C4-2B (cell line): ENCODE measurements around the gene ESYT1.

Experiments
- ZFX ChIP-seq: fragments of 450-650 bp; IDR thresholded peaks from 2 replicates; pipeline ENCODE4 v1.6.1; 2017
- TF ChIP-seq, protein P1 (sequence below): fragments of 450-650 bp; conservative IDR thresholded peaks from 2 replicates; pipeline ENCODE4 v1.5.1; 2017; ENCODE audit warnings: mild to moderate bottlenecking

DNA sequence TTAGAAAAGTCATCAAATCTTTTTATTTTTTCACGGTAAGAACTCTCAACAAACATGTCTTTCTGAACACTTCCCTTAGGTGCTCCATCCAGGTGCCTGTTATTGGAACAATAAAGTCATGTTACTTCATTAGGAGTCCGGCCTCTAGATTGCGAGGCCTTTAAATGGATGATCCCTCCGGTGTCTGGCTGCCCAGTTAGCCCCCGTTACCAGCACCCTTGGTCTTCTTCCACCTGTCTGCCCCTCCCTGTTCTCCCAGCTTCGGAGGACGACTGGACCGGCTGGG lies 24.3 kb upstream of the ESYT1 start:
- TF ChIP-seq, protein P1, sequence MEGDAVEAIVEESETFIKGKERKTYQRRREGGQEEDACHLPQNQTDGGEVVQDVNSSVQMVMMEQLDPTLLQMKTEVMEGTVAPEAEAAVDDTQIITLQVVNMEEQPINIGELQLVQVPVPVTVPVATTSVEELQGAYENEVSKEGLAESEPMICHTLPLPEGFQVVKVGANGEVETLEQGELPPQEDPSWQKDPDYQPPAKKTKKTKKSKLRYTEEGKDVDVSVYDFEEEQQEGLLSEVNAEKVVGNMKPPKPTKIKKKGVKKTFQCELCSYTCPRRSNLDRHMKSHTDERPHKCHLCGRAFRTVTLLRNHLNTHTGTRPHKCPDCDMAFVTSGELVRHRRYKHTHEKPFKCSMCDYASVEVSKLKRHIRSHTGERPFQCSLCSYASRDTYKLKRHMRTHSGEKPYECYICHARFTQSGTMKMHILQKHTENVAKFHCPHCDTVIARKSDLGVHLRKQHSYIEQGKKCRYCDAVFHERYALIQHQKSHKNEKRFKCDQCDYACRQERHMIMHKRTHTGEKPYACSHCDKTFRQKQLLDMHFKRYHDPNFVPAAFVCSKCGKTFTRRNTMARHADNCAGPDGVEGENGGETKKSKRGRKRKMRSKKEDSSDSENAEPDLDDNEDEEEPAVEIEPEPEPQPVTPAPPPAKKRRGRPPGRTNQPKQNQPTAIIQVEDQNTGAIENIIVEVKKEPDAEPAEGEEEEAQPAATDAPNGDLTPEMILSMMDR: no peak
- no peak for TF ChIP-seq ZFX
